SJSA1 (cell line): Measurements from ENCODE around the gene C22orf23. TPM values are rescaled to one million over a fixed set of nuclear protein-coding genes. Genes with fewer than 3 reads are reported as not detected.
A peak's percentile ranks its signal among the peaks of the same experiment; 100 is the strongest.

Source experiments
- DNase-seq, 2 experiments: peaks; one replicate each; pipeline ENCODE4 v3.0.0-alpha.2; 2015 to 2020; ENCODE audit warnings: low spot score in 2 of 2, low read depth in 1 of 2
- H3K27ac ChIP-seq: fragments of 250-450 bp; sonication (Bioruptor Pico); 2 replicates; pipeline ENCODE4 v1.5.1; 2020; ENCODE audit warnings: mild to moderate bottlenecking, moderate library complexity
- H3K27me3 ChIP-seq: fragments of 250-450 bp; sonication (Bioruptor Pico); replicated peaks from 2 replicates; pipeline ENCODE4 v1.5.1; 2020; ENCODE audit warnings: mild to moderate bottlenecking, moderate library complexity
- H3K36me3 ChIP-seq: fragments of 250-450 bp; sonication (Bioruptor Pico); 2 replicates; pipeline ENCODE4 v1.5.1; 2020; ENCODE audit warnings: mild to moderate bottlenecking
- H3K4me1 ChIP-seq: fragments of 250-450 bp; sonication (Bioruptor Pico); replicated peaks from 2 replicates; pipeline ENCODE4 v1.6.1; 2021; ENCODE audit warnings: mild to moderate bottlenecking
- H3K4me3 ChIP-seq: fragments of 250-450 bp; sonication (Bioruptor Pico); 2 replicates; pipeline ENCODE4 v1.5.1; 2020; ENCODE audit warnings: mild to moderate bottlenecking
- H3K9me3 ChIP-seq: fragments of 250-450 bp; sonication (Bioruptor Pico); replicated peaks from 2 replicates; pipeline ENCODE4 v1.5.1; 2020; ENCODE audit warnings: mild to moderate bottlenecking
- total RNA-seq: library from RNA; depleted of rRNA; stranded (reverse); fragments of >200 nt; shearing (Covaris generic); gene quantifications from 2 replicates; pipeline ENCODE4 v1.2.3, GENCODE V29; 2014; rRNA removed

C22orf23 gene
- not detected in 2 replicates for total RNA-seq

DNA sequence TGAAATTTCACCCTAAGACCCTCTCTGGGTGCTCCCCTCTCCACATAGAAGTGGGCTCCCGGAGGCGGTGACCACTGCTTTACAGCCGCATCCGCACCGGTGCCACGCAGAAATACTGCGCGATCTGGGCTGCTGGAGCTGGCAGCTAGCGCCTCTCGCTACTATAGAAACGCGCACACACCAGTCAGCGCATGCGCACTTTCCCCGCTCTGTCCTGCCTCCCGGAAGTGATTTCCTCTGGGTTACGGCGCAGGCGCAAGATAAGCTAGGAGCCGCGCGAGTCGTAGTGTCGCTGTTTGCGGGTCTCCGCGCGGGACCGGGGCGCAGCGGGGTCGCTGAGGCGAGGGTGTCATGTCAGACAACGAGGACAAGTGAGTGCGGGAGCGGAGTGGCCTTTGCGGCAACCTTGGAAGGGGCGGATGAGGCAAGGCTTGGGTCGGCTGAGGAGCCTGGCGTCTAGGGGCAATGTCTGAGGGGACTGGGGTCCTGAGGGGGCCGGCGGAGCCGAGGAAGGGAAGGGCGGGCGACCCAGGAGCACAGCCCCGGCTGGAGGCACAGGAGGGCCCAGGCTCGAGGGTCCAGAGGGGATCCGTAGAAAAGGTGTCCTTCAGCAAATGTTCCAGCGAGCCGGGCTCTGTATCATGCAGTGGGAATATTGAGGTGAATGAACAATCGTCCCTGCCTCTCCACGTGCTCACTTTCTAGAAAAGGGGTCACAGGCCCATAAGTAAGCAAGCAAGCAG, at the start of gene C22orf23, which contains the start of gene POLR2F:
Gene C22orf23 (minus strand): TSS at position 165 of the 743 bp plus-strand sequence. CDS start 452 bp downstream, outside the sequence.
Gene POLR2F (plus strand): TSS at position 263 of the 743 bp plus-strand sequence. CDS start 89 bp downstream, at position 352.
- H3K27me3 ChIP-seq = no peaks in the 10 kb centered on the region
- peak within 1 kb of the TSS; percentile 86 for H3K4me3 ChIP-seq
- DNase-seq = peak; percentile 89 to 96
- peaks cover 22% of the 10 kb centered on the region for H3K36me3 ChIP-seq
- no peak within 1 kb of the TSS for H3K27ac ChIP-seq
- peaks cover 12% of the 10 kb centered on the region for H3K4me1 ChIP-seq
- H3K9me3 ChIP-seq = no peaks in the 10 kb centered on the region

DNA sequence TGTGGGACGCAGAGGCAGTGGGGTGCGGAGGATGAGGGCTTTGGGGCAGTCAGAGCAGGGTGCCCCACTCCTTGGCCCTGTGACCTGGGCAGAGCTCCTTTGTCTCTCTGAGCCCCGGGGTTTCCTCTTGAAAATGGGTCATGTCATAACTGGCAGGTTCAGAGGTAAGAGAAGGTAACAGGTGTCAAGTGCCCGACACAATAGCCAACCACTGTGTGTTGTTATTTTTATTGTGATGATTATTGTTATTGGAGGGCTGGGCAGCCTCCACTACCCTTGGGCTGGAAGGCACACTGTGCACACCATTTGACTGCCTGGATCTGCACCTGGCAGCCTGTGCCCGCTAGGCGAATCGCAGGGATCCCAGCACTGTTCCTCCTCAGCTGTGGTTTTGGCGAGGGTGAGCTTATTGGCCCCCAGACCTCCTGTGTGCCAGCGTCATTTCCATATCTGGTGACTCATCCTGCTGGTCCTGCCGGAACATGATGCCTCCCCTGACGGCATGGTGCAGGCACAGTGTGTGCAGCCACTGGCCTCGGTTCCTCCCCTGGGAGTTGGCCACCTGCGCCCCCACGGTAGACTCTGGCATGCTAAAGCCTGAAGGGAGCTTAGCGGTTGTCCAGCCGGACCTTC, 46.4 kb upstream of the C22orf23 start:
- Histone ChIP-seq H3K36me3 (no peaks in the 10 kb centered on the region), H3K9me3 (no peaks in the 10 kb centered on the region), H3K4me1 (peaks cover 4% of the 10 kb centered on the region; the same call in 1 of the 2 replicates), H3K27me3 (no peaks in the 10 kb centered on the region), H3K4me3 (no peak overlapping the region), H3K27ac (no peak overlapping the region)
- DNase-seq = no peak

DNA sequence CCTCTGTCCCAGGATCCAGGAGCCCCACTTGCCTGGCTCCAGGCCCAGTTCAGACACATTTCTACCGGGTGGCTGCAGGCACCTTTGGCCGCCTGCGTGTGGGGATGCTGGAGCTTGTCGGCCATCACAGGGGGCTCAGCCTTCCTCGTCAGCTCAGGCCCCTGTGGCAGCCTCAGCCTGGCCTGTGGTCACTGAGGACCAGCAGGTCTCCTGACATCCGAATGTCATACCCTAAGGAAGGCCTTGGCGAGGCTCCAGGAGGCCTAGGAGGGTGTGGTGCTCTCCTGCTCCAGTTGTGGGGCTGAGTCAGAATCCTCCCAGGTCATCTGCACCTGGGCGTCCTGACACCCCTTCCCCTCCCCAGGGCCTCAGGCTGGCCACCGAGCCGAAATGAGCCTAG, 45.8 kb upstream of the C22orf23 start:
- no peak overlapping the region for H3K27ac ChIP-seq
- H3K4me3 ChIP-seq = no peak overlapping the region
- H3K27me3 ChIP-seq = no peaks in the 10 kb centered on the region
- peaks cover 4% of the 10 kb centered on the region; the same call in 1 of the 2 replicates for H3K4me1 ChIP-seq
- no peaks in the 10 kb centered on the region for H3K9me3 ChIP-seq
- DNase-seq = no peak
- H3K36me3 ChIP-seq = no peaks in the 10 kb centered on the region

DNA sequence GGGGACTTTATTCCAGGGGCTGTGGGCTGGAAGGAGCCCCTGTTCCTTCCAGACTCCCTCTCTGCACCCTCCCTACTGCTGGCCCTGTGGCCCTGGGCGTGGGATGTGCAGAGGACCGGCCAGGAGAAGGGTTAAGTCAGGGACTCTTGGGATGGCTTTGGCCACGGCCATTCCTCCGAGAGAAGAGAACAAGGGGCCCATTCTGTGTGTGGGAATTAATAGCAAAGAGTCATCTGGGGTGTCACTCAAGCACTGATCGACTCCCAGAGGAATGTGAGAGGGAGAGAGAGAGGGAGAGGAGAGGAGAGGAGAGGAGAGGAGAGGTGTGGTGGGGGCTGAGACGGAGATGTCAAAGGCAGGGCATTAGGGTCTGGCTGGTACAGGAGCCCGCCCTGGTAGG, 45.1 kb upstream of the C22orf23 start:
- H3K27me3 ChIP-seq = no peaks in the 10 kb centered on the region
- no peak overlapping the region for H3K27ac ChIP-seq
- no peak for DNase-seq
- H3K36me3 ChIP-seq = no peaks in the 10 kb centered on the region
- no peak overlapping the region for H3K4me3 ChIP-seq
- H3K4me1 ChIP-seq = peaks cover 4% of the 10 kb centered on the region; the same call in 1 of the 2 replicates
- no peaks in the 10 kb centered on the region for H3K9me3 ChIP-seq

DNA sequence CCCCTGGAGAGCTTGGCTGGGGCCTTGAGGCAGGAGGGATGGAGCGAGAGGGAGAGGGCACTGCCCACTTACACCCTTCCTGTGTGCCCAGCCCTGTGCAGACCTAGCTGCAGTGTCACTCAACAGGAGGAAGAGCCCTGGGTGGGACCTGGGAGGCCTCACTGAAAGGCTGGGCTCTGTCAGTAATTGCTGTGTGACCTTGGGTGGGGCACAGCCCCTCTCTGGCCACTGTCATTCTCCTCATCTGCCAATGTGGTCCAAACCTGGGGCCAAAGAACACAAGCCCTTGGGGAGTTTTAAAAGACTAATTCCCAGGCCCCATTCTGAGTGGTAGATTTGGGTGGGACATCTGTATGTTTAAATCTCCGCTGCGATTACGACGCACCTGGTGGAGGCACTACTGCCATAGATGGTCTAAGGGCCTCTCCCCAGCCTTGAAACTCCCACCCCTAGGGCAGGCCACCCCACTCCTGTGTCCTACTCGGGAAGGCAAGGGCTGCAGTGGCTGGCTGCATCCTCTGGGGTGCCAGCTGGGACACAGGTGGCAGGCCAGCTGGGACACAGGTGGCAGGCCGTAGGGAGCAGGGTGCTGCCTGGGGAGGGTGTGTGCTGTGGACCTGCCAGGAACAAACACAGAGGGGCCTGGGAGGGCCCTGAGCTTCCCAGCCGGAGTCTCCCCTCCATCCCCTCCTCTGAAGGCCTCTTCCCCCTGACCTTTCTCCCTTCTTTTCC, 43.3 kb upstream of the C22orf23 start:
- no peak overlapping the region for H3K27ac ChIP-seq
- no peak for DNase-seq
- peaks cover 4% of the 10 kb centered on the region; the same call in 1 of the 2 replicates for H3K4me1 ChIP-seq
- no peaks in the 10 kb centered on the region for H3K27me3 ChIP-seq
- no peaks in the 10 kb centered on the region for H3K36me3 ChIP-seq
- H3K9me3 ChIP-seq = no peaks in the 10 kb centered on the region
- no peak overlapping the region for H3K4me3 ChIP-seq

DNA sequence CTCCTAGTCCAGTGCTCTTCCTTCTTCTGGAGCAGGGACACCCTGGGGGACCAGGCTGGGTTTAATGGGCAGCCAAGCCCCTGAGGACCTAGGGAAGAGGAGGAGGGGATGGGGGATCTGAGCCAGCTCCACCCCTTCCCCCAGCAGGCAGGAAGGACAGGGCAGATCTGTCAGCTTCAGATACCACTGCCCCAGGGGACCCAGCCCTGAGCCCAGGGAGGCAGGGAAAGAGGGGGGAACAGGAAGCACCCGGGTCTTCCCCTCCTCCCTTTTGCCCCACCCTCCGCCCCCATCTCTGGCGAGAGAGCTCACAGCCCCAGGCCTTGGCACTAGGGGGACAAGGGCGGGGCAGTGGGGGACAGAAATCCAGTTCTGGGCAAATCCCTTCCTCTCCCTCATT, 42.7 kb upstream of the C22orf23 start:
- H3K36me3 ChIP-seq = no peaks in the 10 kb centered on the region
- no peak overlapping the region for H3K4me3 ChIP-seq
- H3K27me3 ChIP-seq = no peaks in the 10 kb centered on the region
- H3K27ac ChIP-seq = no peak overlapping the region
- peaks cover 4% of the 10 kb centered on the region; the same call in 1 of the 2 replicates for H3K4me1 ChIP-seq
- H3K9me3 ChIP-seq = no peaks in the 10 kb centered on the region
- DNase-seq = no peak

DNA sequence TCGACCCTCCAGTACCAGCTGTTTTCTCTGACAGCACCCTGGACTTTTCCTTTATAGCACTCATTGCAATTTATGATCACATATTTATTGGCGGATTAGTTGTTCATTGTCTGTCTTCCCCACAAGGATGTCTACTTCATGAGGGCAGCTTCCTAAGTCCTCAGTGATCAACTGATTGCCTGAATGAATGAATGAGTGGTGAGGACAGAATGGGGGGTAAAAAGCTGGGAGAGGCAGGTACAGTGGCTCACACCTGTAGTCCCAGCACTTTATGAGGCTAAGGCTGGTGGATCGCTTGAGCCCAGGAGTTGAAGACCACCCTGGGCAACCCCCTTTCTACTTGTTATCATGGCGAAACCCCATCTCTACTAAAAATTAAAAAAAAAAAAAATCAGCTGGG, 42.1 kb upstream of the C22orf23 start:
- no peaks in the 10 kb centered on the region for H3K36me3 ChIP-seq
- DNase-seq = no peak
- H3K4me3 ChIP-seq = no peak overlapping the region
- no peaks in the 10 kb centered on the region for H3K27me3 ChIP-seq
- peaks cover 4% of the 10 kb centered on the region; the same call in 1 of the 2 replicates for H3K4me1 ChIP-seq
- H3K27ac ChIP-seq = no peak overlapping the region
- H3K9me3 ChIP-seq = no peaks in the 10 kb centered on the region

DNA sequence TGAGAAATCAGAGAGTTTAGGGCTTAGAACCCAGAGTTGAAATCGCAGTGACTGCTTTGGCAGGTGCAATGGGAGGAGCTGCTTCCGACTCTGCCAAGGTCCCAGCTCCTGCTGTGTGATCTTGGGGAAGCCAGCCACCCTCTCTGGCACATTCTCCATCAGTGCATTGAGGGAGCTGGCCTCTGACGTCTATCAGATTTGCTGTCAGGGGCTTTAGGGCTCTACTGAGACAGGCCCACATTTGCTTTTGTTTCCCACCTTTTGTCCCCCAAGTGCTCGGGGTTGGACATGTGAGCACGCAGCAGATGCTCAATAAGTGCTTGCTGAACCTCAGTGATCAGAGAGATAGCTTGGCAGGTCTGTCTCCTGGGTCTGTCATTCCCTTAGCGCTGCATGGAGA, 41.6 kb upstream of the C22orf23 start:
- Histone ChIP-seq H3K4me3 (no peak overlapping the region), H3K27ac (no peak overlapping the region), H3K4me1 (peaks cover 3% of the 10 kb centered on the region; the same call in 1 of the 2 replicates), H3K36me3 (no peaks in the 10 kb centered on the region), H3K9me3 (no peaks in the 10 kb centered on the region), H3K27me3 (no peaks in the 10 kb centered on the region)
- DNase-seq = no peak

DNA sequence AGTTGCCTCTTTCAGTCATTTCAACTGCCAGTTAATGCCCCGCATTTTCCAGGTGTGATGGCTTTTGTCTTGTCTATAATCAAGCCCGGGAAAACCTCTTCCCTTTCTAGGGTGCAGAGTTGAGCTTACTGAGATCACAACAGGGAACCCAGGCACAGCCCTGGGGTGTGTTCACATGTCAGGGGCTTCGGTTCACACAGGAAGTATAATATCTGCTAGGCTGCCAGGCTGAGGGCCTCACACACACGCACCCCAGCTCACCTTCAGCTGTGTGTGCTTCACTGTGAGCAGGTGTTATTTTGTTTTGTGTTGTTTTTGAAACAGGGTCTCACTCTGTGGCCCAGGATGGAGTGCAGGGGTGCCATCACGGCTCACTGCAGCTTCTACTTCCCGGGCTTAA, 40.6 kb upstream of the C22orf23 start:
- no peaks in the 10 kb centered on the region for H3K27me3 ChIP-seq
- no peaks in the 10 kb centered on the region for H3K9me3 ChIP-seq
- H3K4me3 ChIP-seq = no peak overlapping the region
- no peak overlapping the region for H3K27ac ChIP-seq
- no peaks in the 10 kb centered on the region for H3K36me3 ChIP-seq
- no peak for DNase-seq
- no peaks in the 10 kb centered on the region for H3K4me1 ChIP-seq

DNA sequence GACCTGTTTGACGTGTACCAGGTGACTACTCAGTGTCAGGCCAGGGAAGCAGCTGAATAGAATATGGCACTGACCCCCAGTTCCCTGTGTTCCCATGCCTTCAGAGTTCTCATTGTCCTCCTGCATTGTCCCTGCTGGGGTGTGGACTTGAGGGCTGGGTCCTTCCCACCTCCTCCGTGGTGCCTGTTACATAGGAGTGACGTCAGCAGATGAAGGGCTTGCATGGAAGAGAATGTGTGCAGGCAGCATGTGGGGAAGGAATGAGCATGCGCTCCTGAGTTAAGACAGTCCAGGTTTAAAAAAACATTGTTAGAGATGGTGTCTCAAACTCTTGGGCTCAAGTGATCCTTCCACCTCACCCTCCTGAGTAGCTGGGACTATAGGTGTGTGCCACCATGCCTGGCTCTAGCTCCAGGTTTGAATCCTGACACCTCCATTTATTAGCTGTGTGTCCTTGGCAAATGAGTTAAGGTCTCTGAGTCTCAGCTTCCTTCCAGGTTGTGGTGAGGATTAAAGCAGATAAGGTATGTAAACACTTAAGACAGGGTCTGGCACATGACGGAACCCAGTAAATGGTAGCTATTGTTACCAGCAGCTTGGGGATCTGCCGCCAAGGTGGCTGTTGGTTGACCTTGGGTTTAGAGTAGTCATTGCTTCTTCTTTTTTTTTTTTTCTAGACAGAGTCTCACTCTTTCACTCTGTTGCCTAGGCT, 38.5 kb upstream of the C22orf23 start:
- Histone ChIP-seq H3K27me3 (no peaks in the 10 kb centered on the region), H3K36me3 (no peaks in the 10 kb centered on the region)
- DNase-seq = no peak

DNA sequence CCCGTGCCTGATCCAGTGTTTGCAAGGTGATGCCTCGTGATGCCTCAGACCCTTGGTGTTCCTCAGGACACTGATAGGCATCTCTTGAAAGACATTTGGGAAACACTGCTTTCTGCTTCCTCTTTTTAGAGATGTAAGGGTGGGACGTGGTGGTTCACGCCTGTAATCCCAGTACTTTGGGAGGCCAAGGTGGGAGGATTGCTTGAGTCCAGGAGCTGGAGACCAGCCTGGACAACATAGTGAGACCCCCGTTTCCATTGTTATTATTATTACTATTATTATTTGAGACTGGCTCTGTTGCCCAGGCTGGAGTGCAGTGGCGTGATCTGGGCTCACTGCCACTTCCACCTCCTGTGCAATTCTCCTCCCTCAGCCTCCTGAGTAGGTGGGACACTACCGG, 37.5 kb upstream of the C22orf23 start:
- Histone ChIP-seq H3K4me1 (no peaks in the 10 kb centered on the region), H3K27ac (no peak overlapping the region), H3K36me3 (no peaks in the 10 kb centered on the region), H3K27me3 (no peaks in the 10 kb centered on the region), H3K9me3 (no peaks in the 10 kb centered on the region), H3K4me3 (no peak overlapping the region)
- no peak for DNase-seq

More for the DNA sequence above, 38.5 kb upstream of the C22orf23 start:
- Histone ChIP-seq H3K4me3 (no peak overlapping the region), H3K27ac (no peak overlapping the region), H3K9me3 (no peaks in the 10 kb centered on the region), H3K4me1 (no peaks in the 10 kb centered on the region)

DNA sequence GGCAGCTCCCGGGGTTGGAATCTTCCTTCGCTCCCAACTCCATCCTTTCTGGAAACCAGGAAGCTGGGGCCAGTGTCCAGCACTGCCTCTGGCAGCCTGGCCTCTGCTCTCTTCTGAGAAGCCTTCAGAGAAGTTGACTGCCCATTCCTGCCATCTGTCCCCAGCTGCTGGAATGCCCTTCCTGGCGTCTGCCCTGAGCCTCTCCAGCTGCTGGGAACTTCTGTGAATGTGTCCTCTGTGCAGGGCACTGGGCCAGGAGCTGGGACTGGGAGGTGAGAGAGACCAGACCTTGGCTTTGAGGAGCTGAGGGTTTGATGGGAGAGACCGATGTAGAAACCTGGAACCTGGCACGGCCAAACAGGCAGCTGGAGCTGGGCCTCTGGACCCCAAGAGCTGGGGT, 36.9 kb upstream of the C22orf23 start:
- no peaks in the 10 kb centered on the region for H3K4me1 ChIP-seq
- no peaks in the 10 kb centered on the region for H3K9me3 ChIP-seq
- no peak overlapping the region for H3K27ac ChIP-seq
- no peaks in the 10 kb centered on the region for H3K27me3 ChIP-seq
- H3K4me3 ChIP-seq = no peak overlapping the region
- DNase-seq = no peak
- no peaks in the 10 kb centered on the region for H3K36me3 ChIP-seq
